ENCODE measurements around the gene VENTX.
"Not testable (repeated sequence)": the region's sequence is repeated elsewhere in the genome, so short reads cannot be mapped to it uniquely, and the experiment has no call there.

The VENTX gene

GRCh38 chr10:133265052-133265451, 27.4 kb downstream of the VENTX start:
- in situ Hi-C loops (cut with MboI; ENCODE audit: low pct_unique_long_range_greater_than_20kb, low sequenced_read_pairs) = not testable (repeated sequence)

GRCh38 chr10:133266056-133266795, 28.6 kb downstream of the VENTX start:
- no peak for DNase-seq
- in situ Hi-C loops (cut with MboI; ENCODE audit: low pct_unique_long_range_greater_than_20kb, low sequenced_read_pairs) = no loop called here

More at GRCh38 chr10:133265052-133265451, 27.4 kb downstream of the VENTX start:
- DNase-seq = not testable (repeated sequence)

GRCh38 chr10:133267293-133267692, 29.6 kb downstream of the VENTX start:
- DNase-seq = no peak
- in situ Hi-C loops (cut with MboI; ENCODE audit: low pct_unique_long_range_greater_than_20kb, low sequenced_read_pairs) = no loop called here

- no peak for DNase-seq
- in situ Hi-C loops (cut with MboI; ENCODE audit: low pct_unique_long_range_greater_than_20kb, low sequenced_read_pairs) = no loop called here
Measured at GRCh38 chr10:133267829-133268228, 30.2 kb downstream of the VENTX start.

GRCh38 chr10:133268532-133268931, 30.9 kb downstream of the VENTX start:
- no peak for DNase-seq
- in situ Hi-C loops (cut with MboI; ENCODE audit: low pct_unique_long_range_greater_than_20kb, low sequenced_read_pairs) = no loop called here

GRCh38 chr10:133269367-133269766, 31.7 kb downstream of the VENTX start:
- DNase-seq = no peak
- in situ Hi-C loops (cut with MboI; ENCODE audit: low pct_unique_long_range_greater_than_20kb, low sequenced_read_pairs) = no loop called here

- DNase-seq = no peak
- in situ Hi-C loops (cut with MboI; ENCODE audit: low pct_unique_long_range_greater_than_20kb, low sequenced_read_pairs) = no loop called here
Measured at GRCh38 chr10:133270204-133270603, 32.5 kb downstream of the VENTX start.

- in situ Hi-C loops (cut with MboI; ENCODE audit: low pct_unique_long_range_greater_than_20kb, low sequenced_read_pairs) = no loop called here
- no peak for DNase-seq
Measured at GRCh38 chr10:133270773-133271297, 33.2 kb downstream of the VENTX start.

GRCh38 chr10:133271521-133272300, 34.1 kb downstream of the VENTX start:
- in situ Hi-C loops (cut with MboI; ENCODE audit: low pct_unique_long_range_greater_than_20kb, low sequenced_read_pairs) = no loop called here
- DNase-seq = no peak

- no peak for DNase-seq
- in situ Hi-C loops (cut with MboI; ENCODE audit: low pct_unique_long_range_greater_than_20kb, low sequenced_read_pairs) = no loop called here
Measured at GRCh38 chr10:133272301-133272963, 34.8 kb downstream of the VENTX start.

GRCh38 chr10:133272964-133273420, 35.3 kb downstream of the VENTX start:
- DNase-seq = no peak

GRCh38 chr10:133273534-133274143, 36.0 kb downstream of the VENTX start:
- DNase-seq = no peak
- in situ Hi-C loops (cut with MboI; ENCODE audit: low pct_unique_long_range_greater_than_20kb, low sequenced_read_pairs) = no loop called here

More at GRCh38 chr10:133272964-133273420, 35.3 kb downstream of the VENTX start:
- in situ Hi-C loops (cut with MboI; ENCODE audit: low pct_unique_long_range_greater_than_20kb, low sequenced_read_pairs) = no loop called here

- in situ Hi-C loops (cut with MboI; ENCODE audit: low pct_unique_long_range_greater_than_20kb, low sequenced_read_pairs) = no loop called here
- DNase-seq = peak; percentile 73
Measured at GRCh38 chr10:133274751-133275683, 37.4 kb downstream of the VENTX start.

GRCh38 chr10:133275684-133276092, 38.0 kb downstream of the VENTX start:
- in situ Hi-C loops (cut with MboI; ENCODE audit: low pct_unique_long_range_greater_than_20kb, low sequenced_read_pairs) = no loop called here
- DNase-seq = no peak

- no peak for DNase-seq
- in situ Hi-C loops (cut with MboI; ENCODE audit: low pct_unique_long_range_greater_than_20kb, low sequenced_read_pairs) = no loop called here
Measured at GRCh38 chr10:133276100-133276434, 38.4 kb downstream of the VENTX start.

GRCh38 chr10:133276435-133277201, 39.0 kb downstream of the VENTX start, which contains the start of gene ADAM8:
ADAM8 (minus strand) TSS chr10:133276868; CDS start chr10:133276817, 51 bp downstream.
- DNase-seq = no peak
- in situ Hi-C loops (cut with MboI; ENCODE audit: low pct_unique_long_range_greater_than_20kb, low sequenced_read_pairs) = no loop called here

GRCh38 chr10:133277277-133277992, 39.8 kb downstream of the VENTX start:
- in situ Hi-C loops (cut with MboI; ENCODE audit: low pct_unique_long_range_greater_than_20kb, low sequenced_read_pairs) = no loop called here
- DNase-seq = no peak
